Measurements from ENCODE around the gene CSH2. TPM values are rescaled to one million over a fixed set of nuclear protein-coding genes. Genes with fewer than 3 reads are reported as not detected.
A peak's percentile ranks its signal among the peaks of the same experiment; 100 is the strongest.
"Not testable (repeated sequence)": the region's sequence is repeated elsewhere in the genome, so short reads cannot be mapped to it uniquely, and the experiment has no call there.

CSH2 gene
- total RNA-seq, 1 donor from 2014 or later, result not detected

- not testable (repeated sequence) for H3K4me3 ChIP-seq (ENCODE audit: low read depth, low read length); DNase-seq (ENCODE audit: low read depth); H3K27me3 ChIP-seq (ENCODE audit: control insufficient read depth, insufficient read depth, low read length); H3K36me3 ChIP-seq (ENCODE audit: control insufficient read depth, insufficient read depth, low read length)
- TF ChIP-seq, protein P1, sequence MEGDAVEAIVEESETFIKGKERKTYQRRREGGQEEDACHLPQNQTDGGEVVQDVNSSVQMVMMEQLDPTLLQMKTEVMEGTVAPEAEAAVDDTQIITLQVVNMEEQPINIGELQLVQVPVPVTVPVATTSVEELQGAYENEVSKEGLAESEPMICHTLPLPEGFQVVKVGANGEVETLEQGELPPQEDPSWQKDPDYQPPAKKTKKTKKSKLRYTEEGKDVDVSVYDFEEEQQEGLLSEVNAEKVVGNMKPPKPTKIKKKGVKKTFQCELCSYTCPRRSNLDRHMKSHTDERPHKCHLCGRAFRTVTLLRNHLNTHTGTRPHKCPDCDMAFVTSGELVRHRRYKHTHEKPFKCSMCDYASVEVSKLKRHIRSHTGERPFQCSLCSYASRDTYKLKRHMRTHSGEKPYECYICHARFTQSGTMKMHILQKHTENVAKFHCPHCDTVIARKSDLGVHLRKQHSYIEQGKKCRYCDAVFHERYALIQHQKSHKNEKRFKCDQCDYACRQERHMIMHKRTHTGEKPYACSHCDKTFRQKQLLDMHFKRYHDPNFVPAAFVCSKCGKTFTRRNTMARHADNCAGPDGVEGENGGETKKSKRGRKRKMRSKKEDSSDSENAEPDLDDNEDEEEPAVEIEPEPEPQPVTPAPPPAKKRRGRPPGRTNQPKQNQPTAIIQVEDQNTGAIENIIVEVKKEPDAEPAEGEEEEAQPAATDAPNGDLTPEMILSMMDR (IDR thresholded peaks at IDR 0.05; ENCODE audit: insufficient read depth, low read length, poor library complexity, severe bottlenecking), result peak; percentile 28
These were observed 15.8 kb upstream of the CSH2 start for GRCh38 chr17:63889026-63889848.

GRCh38 chr17:63885119-63885518 lies 11.6 kb upstream of the CSH2 start:
- H3K27me3 ChIP-seq (ENCODE audit: control insufficient read depth, insufficient read depth, low read length); H3K36me3 ChIP-seq (ENCODE audit: control insufficient read depth, insufficient read depth, low read length); DNase-seq (ENCODE audit: low read depth); H3K4me3 ChIP-seq (ENCODE audit: low read depth, low read length): not testable (repeated sequence)

DNA sequence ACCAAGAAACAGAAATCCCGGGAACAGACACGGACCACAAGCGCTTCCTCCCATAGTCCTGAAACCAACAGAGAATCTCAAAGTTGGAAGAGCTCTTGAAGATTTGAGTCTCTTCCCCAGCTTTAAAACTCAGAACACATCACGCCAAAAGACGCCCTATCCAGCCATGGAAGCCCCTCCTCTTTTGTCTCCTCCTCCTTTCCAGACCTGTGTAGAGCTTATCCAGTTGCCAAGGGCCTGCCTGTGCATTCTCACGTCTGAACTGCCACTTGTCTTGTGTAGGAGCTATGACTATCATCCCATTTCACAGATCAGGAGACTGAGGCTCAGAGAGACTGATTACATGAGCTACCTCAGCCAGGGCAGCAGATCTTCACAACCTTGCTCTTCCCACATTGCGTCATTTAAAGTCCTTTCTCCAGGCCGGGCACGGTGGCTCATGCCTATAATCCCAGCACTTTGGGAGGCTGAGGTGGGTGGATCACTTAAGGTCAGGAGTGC lies 9.2 kb upstream of the CSH2 start:
- DNase-seq (ENCODE audit: low read depth); H3K27me3 ChIP-seq (ENCODE audit: control insufficient read depth, insufficient read depth, low read length); H3K4me3 ChIP-seq (ENCODE audit: low read depth, low read length); H3K36me3 ChIP-seq (ENCODE audit: control insufficient read depth, insufficient read depth, low read length): not testable (repeated sequence)

- H3K4me3 ChIP-seq (ENCODE audit: low read depth, low read length), result no peak within 1 kb of the TSS
- TF ChIP-seq, protein P1 (IDR thresholded peaks at IDR 0.05; ENCODE audit: insufficient read depth, low read length, poor library complexity, severe bottlenecking), result peak; percentile 71
- no peak for DNase-seq (ENCODE audit: low read depth)
- H3K27me3 ChIP-seq (ENCODE audit: control insufficient read depth, insufficient read depth, low read length), result peaks cover 2% of the 10 kb centered on the region
- H3K36me3 ChIP-seq (ENCODE audit: control insufficient read depth, insufficient read depth, low read length), result no peaks in the 10 kb centered on the region
These were observed 8.6 kb upstream of the CSH2 start, which contains the start of gene GH2 for GRCh38 chr17:63881935-63882601. GH2 (minus strand) TSS chr17:63881944; CDS start chr17:63881801, 143 bp downstream.

DNA sequence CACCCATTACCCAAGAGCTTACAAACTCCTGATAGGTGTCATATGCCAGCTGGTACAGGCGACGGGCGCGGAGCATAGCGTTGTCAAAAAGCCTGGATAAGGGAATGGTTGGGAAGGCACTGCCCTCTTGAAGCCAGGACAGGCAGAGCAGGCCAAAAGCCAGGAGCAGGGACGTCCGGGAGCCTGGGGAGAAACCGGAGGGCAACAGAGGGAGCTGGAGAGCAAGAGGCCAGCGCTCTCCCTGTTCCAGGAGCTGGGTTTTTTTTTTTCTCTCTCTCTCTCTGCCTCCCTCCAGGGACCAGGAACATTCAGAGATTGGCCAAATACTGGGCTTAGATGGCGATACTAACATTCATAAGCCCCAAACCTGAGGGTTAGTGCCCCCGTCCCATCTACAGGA lies 7.9 kb upstream of the CSH2 start:
- not testable (repeated sequence) for H3K27me3 ChIP-seq (ENCODE audit: control insufficient read depth, insufficient read depth, low read length); H3K4me3 ChIP-seq (ENCODE audit: low read depth, low read length); H3K36me3 ChIP-seq (ENCODE audit: control insufficient read depth, insufficient read depth, low read length); DNase-seq (ENCODE audit: low read depth)

- Histone ChIP-seq H3K36me3 (ENCODE audit: control insufficient read depth, insufficient read depth, low read length) (no peaks in the 10 kb centered on the region), H3K4me3 (ENCODE audit: low read depth, low read length) (no peak overlapping the region), H3K27me3 (ENCODE audit: control insufficient read depth, insufficient read depth, low read length) (peaks cover 2% of the 10 kb centered on the region)
- DNase-seq (ENCODE audit: low read depth), result no peak
- TF ChIP-seq, protein P1 (IDR thresholded peaks at IDR 0.05; ENCODE audit: insufficient read depth, low read length, poor library complexity, severe bottlenecking), result no peak
These were observed 7.2 kb upstream of the CSH2 start for GRCh38 chr17:63880706-63881105.

- H3K4me3 ChIP-seq (ENCODE audit: low read depth, low read length); H3K36me3 ChIP-seq (ENCODE audit: control insufficient read depth, insufficient read depth, low read length); H3K27me3 ChIP-seq (ENCODE audit: control insufficient read depth, insufficient read depth, low read length); DNase-seq (ENCODE audit: low read depth): not testable (repeated sequence)
These were observed 4.9 kb upstream of the CSH2 start for GRCh38 chr17:63878413-63878812.

DNA sequence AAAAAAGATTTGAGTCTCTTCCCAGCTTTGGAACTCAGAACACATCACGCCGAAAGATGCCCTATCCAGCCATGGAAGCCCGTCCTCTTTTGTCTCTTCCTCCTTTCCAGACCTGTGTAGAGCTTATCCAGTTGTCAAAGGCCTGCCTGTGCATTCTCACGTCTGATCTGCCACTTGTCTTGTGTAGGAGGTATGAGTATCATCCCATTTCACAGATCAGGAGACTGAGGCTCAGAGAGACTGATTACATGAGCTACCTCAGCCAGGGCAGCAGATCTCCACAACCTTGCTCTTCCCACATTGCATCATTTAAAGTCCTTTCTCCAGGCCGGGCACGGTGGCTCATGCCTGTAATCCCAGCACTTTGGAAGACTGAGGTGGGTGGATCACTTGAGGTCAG lies 1.2 kb upstream of the CSH2 start:
- H3K36me3 ChIP-seq (ENCODE audit: control insufficient read depth, insufficient read depth, low read length); H3K4me3 ChIP-seq (ENCODE audit: low read depth, low read length); H3K27me3 ChIP-seq (ENCODE audit: control insufficient read depth, insufficient read depth, low read length); DNase-seq (ENCODE audit: low read depth): not testable (repeated sequence)

DNA sequence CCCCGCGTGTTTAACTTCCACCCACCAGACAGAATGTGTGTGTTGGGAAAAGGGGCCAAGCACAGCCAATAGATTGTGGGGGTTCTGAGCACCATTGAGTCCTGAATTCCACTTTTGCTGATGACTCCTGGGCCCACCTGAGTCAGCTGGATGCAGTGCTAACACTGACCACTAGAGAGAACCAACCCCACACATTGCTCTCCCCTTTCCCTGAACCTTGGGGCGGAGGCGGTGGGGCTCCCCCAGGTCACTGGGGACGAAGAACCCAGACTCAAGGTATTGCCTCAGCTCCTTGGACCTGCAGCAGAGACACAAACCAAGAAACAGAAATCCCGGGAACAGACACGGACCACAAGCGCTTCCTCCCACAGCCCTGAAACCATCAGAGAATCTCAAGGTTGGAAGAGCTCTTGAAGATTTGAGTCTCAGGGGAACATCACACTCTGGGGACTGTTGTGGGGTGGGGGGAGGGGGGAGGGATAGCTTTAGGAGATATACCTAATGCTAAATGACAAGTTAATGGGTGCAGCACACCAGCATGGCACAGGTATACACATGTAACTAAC lies 667 bp upstream of the CSH2 start:
- H3K36me3 ChIP-seq (ENCODE audit: control insufficient read depth, insufficient read depth, low read length); H3K27me3 ChIP-seq (ENCODE audit: control insufficient read depth, insufficient read depth, low read length); H3K4me3 ChIP-seq (ENCODE audit: low read depth, low read length); DNase-seq (ENCODE audit: low read depth): not testable (repeated sequence)

- H3K4me3 ChIP-seq (ENCODE audit: low read depth, low read length); H3K36me3 ChIP-seq (ENCODE audit: control insufficient read depth, insufficient read depth, low read length); H3K27me3 ChIP-seq (ENCODE audit: control insufficient read depth, insufficient read depth, low read length): not testable (repeated sequence)
- peak; percentile 51 for DNase-seq (ENCODE audit: low read depth)
These were observed 1.7 kb downstream of the CSH2 start for GRCh38 chr17:63871646-63872365.

DNA sequence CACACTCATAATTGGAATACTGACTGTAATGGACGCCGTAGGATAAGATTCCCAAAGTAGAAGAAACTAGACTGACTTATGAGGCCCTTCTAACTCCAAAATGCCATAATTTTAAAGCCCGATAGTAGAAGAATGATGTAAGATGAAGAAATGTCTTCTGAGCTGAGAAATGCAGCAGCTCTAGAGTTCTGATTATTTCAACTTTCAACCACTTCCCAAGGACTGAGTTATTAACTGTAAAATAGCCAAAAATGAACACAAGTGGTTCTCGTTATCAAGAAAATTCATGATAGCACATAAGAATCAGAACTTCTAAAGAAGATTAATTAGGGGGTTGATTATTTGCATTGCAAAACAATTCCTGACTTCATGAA lies 3.2 kb downstream of the CSH2 start:
- H3K4me3 ChIP-seq (ENCODE audit: low read depth, low read length); H3K36me3 ChIP-seq (ENCODE audit: control insufficient read depth, insufficient read depth, low read length); DNase-seq (ENCODE audit: low read depth); H3K27me3 ChIP-seq (ENCODE audit: control insufficient read depth, insufficient read depth, low read length): not testable (repeated sequence)

Measured in kidney epithelial cell (primary cell).